Activated CD8-positive, alpha-beta T cell treated with anti-CD3 and anti-CD28 coated beads for 36 hours (primary cell): ENCODE results near the gene SMIM14. TPM values are rescaled to one million over a fixed set of nuclear protein-coding genes. Genes with fewer than 3 reads are reported as not detected.
"Not testable (repeated sequence)": the region's sequence is repeated elsewhere in the genome, so short reads cannot be mapped to it uniquely, and the experiment has no call there.

Source experiments
- ATAC-seq: fragments of 200-7000 bp; cut with Tn5 transposase; one replicate; pipeline ENCODE4 v1.10.0; 2021; ENCODE audit warnings: mild to moderate bottlenecking, moderate library complexity
- CTCF ChIA-PET: fragments of 350-600 bp; sonication (Branson Sonifier 250); formaldehyde crosslinking; loops from one replicate; lab custom pipeline; 2021; ENCODE audit warnings: antibody characterized with exemption; lab: Charles Lee
- POLR2A ChIA-PET: fragments of 350-600 bp; sonication (Branson Sonifier 250); formaldehyde crosslinking; loops from one replicate; lab custom pipeline; 2021; ENCODE audit warnings: antibody characterized with exemption; lab: Charles Lee
- DNase-seq: peaks from one replicate; pipeline ENCODE4 v3.0.0-alpha.2; 2020
- H3K27ac Mint-ChIP-seq: one replicate; pipeline ENCODE4 v1.8.0; 2021; ENCODE audit warnings: mild to moderate bottlenecking, mixed read lengths
- H3K27me3 Mint-ChIP-seq: one replicate; pipeline ENCODE4 v1.8.0; 2021; ENCODE audit warnings: mixed read lengths
- H3K36me3 Mint-ChIP-seq: one replicate; pipeline ENCODE4 v1.8.0; 2021; ENCODE audit warnings: low read depth, mixed read lengths
- H3K4me1 Mint-ChIP-seq: one replicate; pipeline ENCODE4 v1.8.0; 2021; ENCODE audit warnings: low read depth, mixed read lengths
- H3K4me3 Mint-ChIP-seq: one replicate; pipeline ENCODE4 v1.8.0; 2021; ENCODE audit warnings: mild to moderate bottlenecking, moderate library complexity, mixed read lengths
- H3K9me3 Mint-ChIP-seq: one replicate; pipeline ENCODE4 v1.8.0; 2021; ENCODE audit warnings: mixed read lengths
- intact Hi-C: fragments of 100-400 bp; cut with micrococcal nuclease; formaldehyde crosslinking; loops from one replicate; pipeline ENCODE4 v1.10.0; 2022
- total RNA-seq, 2 experiments: library from RNA; stranded (reverse); gene quantifications; one replicate each; pipeline ENCODE4 v1.2.3, GENCODE V29; 2021
- TF ChIP-seq, protein P1 (sequence below): fragments of 200-600 bp; IDR thresholded peaks from one replicate; pipeline ENCODE4 v1.8.0; 2022; ENCODE audit warnings: antibody characterized with exemption, mild to moderate bottlenecking

The SMIM14 gene
- 1 to 10 TPM in 1 of 2 experiments, under 1 TPM in 1; 0.87 to 2.0 TPM for total RNA-seq

DNA sequence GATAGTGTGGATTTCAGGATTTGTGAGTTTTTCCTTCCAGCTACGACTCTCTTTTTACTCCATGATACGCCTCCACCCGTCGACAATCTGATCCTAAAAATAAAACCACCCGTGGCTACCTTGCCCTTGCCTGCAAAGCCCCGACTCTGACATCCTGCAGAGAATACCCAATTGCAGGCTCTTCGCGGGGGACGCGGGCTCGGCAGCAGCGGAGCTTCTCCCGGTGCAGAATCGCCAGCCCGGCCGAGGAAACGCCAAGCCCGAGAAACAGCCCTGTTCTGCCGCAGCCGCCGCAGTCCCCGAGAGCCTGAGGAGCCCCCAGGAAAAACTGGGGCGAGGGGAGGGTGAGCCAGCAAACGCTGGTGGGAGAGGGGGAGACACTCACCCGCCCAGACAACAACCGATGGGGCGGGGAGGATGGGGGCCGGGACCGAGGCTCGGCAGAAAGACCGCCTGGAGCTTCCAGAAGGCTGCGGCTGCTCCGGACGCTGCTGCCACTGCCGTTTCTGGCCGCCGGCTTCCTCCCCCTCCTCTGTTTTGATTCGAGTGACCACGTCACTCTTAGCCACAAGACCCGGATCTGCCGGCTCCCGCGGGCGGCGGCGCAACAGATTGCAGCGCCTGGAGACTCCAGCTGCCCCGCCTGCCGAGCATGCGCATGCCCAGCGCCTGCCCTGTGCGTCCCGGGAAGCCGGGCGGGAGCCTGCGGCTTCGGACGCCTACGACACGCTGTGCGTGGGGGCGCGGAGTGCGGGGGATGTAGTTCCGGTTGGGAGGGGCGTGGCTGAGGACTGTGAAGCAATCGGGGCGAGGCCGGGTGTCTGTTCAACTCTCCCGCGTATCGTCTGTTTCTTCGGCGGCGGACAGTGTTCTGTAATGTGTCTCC lies at the start of gene SMIM14:
TSS of gene SMIM14 (minus strand) at position 512 of the 886 bp plus-strand sequence. CDS start 33,720 bp downstream, outside the sequence.
- ChIA-PET CTCF (interaction anchor here (0.6 to 2.8 kb wide), 7 partner anchors 20 to 340 kb away, joined by 3 to 9 read pairs (median 4); partner anchors contain the start of gene UGDH), POLR2A (interaction anchor here (0.7 to 1.7 kb wide), 11 partner anchors 9 to 285 kb away, joined by 3 to 14 read pairs (median 4); partner anchors contain the start of genes LIAS, RPL9, UBE2K and UGDH)
- no peaks in the 10 kb centered on the region for H3K27me3 Mint-ChIP-seq
- intact Hi-C loops, result loop anchor here (5.0 kb wide), 1 partner anchor 111 kb away; the partner anchor contains the start of gene UGDH
- peak; percentile 88 for DNase-seq
- peak within 1 kb of the TSS; percentile 82 for H3K27ac Mint-ChIP-seq
- TF ChIP-seq, protein P1, sequence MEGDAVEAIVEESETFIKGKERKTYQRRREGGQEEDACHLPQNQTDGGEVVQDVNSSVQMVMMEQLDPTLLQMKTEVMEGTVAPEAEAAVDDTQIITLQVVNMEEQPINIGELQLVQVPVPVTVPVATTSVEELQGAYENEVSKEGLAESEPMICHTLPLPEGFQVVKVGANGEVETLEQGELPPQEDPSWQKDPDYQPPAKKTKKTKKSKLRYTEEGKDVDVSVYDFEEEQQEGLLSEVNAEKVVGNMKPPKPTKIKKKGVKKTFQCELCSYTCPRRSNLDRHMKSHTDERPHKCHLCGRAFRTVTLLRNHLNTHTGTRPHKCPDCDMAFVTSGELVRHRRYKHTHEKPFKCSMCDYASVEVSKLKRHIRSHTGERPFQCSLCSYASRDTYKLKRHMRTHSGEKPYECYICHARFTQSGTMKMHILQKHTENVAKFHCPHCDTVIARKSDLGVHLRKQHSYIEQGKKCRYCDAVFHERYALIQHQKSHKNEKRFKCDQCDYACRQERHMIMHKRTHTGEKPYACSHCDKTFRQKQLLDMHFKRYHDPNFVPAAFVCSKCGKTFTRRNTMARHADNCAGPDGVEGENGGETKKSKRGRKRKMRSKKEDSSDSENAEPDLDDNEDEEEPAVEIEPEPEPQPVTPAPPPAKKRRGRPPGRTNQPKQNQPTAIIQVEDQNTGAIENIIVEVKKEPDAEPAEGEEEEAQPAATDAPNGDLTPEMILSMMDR, result no peak
- peaks cover 32% of the 10 kb centered on the region for H3K4me1 Mint-ChIP-seq
- peak within 1 kb of the TSS; percentile 89 for H3K4me3 Mint-ChIP-seq
- ATAC-seq, result peak; percentile 77
- H3K9me3 Mint-ChIP-seq, result no peaks in the 10 kb centered on the region
- H3K36me3 Mint-ChIP-seq, result no peaks in the 10 kb centered on the region

DNA sequence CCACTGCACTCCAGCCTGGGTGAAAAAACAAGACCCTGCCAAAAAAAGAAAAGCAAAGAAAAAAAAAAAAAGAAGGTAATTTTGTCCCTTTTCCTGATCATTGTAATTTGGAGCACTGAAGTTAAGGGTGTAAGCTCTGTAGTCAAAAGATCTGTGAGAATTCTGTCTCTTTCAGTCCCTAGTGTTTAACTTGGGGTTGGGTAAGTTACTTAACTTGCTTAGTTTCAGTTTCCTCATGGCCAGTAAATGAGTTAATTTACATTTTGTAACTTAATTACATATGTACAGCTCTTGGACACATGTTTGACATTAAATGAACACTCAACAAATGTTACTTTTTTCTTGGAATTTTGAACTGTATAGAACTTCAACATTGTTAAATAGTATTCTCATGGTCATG lies 48.3 kb upstream of the SMIM14 start:
- no peak for ATAC-seq
- TF ChIP-seq, protein P1, result no peak
- Mint-ChIP-seq H3K4me1 (no peaks in the 10 kb centered on the region), H3K27me3 (no peaks in the 10 kb centered on the region), H3K9me3 (no peaks in the 10 kb centered on the region), H3K4me3 (no peak overlapping the region), H3K36me3 (no peaks in the 10 kb centered on the region), H3K27ac (no peak overlapping the region)
- ChIA-PET CTCF (no interaction called here), POLR2A (no interaction called here)
- intact Hi-C loops, result no loop called here
- no peak for DNase-seq

DNA sequence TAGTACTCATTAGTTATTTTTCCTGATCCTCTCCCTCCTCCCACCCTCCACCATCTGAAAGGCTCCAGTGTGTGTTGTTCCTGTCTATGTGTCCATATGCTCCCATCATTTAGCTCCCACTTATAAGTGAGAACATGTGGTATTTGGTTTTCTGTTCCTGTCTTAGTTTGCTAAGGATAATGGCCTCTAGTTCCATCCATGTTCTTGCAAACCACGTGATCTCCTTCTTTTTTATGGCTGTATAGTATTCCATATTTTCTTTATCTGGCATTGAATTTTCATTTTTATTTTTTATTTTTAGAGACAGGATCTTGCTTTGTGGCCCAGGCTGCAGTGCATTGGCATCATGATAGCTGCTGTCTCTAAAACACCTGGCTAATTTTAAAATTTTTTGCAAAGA lies 47.3 kb upstream of the SMIM14 start:
- TF ChIP-seq, protein P1, result no peak
- POLR2A ChIA-PET, result interaction anchor here (0.6 to 0.7 kb wide), 2 partner anchors 117 to 952 kb away, joined by 3 read pairs; no protein-coding TSS in a partner anchor
- no peak overlapping the region for H3K4me3 Mint-ChIP-seq
- no peaks in the 10 kb centered on the region for H3K36me3 Mint-ChIP-seq
- H3K9me3 Mint-ChIP-seq, result no peaks in the 10 kb centered on the region
- no peak overlapping the region for H3K27ac Mint-ChIP-seq
- DNase-seq, result no peak
- no peaks in the 10 kb centered on the region for H3K27me3 Mint-ChIP-seq
- intact Hi-C loops, result no loop called here
- CTCF ChIA-PET, result no interaction called here
- H3K4me1 Mint-ChIP-seq, result no peaks in the 10 kb centered on the region
- ATAC-seq, result no peak

DNA sequence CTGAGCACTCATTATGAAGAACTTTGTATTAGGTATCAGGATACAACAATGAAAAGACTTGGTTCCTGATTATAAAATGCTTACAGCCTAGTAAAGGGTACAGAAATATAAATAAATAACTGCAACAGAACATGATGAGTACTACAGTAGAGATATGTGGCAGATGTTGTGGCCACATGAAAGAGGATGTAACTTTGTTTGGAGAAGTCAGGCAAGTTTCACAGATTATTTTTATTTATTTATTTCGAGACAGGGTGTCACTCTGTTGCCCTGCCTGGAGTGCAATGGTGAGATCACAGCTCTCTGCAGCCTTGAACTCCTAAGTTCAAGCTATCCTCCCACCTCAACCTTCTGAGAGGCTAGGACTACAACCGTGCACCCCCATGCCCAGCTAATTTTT lies 43.5 kb upstream of the SMIM14 start:
- intact Hi-C loops, result no loop called here
- no peak for DNase-seq
- POLR2A ChIA-PET, result no interaction called here
- TF ChIP-seq, protein P1, result no peak
- no peaks in the 10 kb centered on the region for H3K36me3 Mint-ChIP-seq
- CTCF ChIA-PET, result interaction anchor here (1.3 kb wide), 1 partner anchor 213 kb away, joined by 3 read pairs; no protein-coding TSS in a partner anchor
- H3K9me3 Mint-ChIP-seq, result no peaks in the 10 kb centered on the region
- ATAC-seq, result no peak
- H3K4me3 Mint-ChIP-seq, result no peak overlapping the region
- H3K4me1 Mint-ChIP-seq, result no peaks in the 10 kb centered on the region
- no peaks in the 10 kb centered on the region for H3K27me3 Mint-ChIP-seq
- H3K27ac Mint-ChIP-seq, result no peak overlapping the region

DNA sequence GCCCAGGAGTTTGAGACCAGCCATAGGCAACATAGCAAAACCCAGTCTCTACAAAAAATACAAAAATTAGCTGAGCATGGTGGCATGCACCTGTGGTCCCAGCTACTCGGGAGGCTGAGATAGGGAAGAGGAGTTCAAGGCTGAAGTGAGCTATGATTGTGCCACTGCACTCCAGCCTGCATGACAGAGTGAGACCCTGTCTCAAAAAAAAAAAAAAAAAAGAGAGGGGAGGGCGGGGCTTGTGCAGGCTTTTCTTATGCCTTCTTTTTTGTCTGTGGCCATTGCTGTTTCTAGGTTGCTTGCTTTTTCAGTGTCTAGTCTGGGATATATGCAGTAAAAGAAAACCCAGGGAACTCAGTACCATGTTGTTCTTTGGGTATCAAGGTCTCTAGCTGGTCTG lies 42.3 kb upstream of the SMIM14 start:
- POLR2A ChIA-PET, H3K27me3 Mint-ChIP-seq, H3K9me3 Mint-ChIP-seq, H3K36me3 Mint-ChIP-seq, H3K4me3 Mint-ChIP-seq, H3K27ac Mint-ChIP-seq, ATAC-seq, intact Hi-C loops, DNase-seq, H3K4me1 Mint-ChIP-seq: not testable (repeated sequence)
- CTCF ChIA-PET, result interaction anchor here (1.3 kb wide), 1 partner anchor 212 kb away, joined by 3 read pairs; no protein-coding TSS in a partner anchor

DNA sequence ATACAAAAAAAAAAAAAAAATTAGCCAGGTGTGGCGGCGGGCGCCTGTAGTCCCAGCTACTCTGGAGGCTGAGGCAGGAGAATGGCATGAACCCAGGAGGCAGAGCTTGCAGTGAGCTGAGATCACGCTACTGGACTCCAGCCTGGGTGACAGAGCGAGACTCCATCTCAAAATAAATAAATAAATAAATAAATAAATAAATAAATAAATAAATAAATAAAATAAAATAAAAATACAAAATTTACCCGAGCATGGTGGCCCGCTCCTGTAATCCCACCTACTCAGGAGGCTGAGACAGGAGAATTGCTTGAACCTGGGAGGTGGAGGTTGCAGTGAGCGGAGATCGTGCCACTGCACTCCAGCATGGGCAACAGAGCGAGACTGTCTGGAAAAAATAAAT lies 37.0 kb upstream of the SMIM14 start:
- intact Hi-C loops, H3K36me3 Mint-ChIP-seq, H3K27ac Mint-ChIP-seq, CTCF ChIA-PET, H3K4me1 Mint-ChIP-seq, DNase-seq, H3K4me3 Mint-ChIP-seq, H3K9me3 Mint-ChIP-seq, H3K27me3 Mint-ChIP-seq, ATAC-seq: not testable (repeated sequence)
- POLR2A ChIA-PET, result interaction anchor here (0.5 kb wide), 1 partner anchor 354 kb away, joined by 4 read pairs; no protein-coding TSS in a partner anchor

DNA sequence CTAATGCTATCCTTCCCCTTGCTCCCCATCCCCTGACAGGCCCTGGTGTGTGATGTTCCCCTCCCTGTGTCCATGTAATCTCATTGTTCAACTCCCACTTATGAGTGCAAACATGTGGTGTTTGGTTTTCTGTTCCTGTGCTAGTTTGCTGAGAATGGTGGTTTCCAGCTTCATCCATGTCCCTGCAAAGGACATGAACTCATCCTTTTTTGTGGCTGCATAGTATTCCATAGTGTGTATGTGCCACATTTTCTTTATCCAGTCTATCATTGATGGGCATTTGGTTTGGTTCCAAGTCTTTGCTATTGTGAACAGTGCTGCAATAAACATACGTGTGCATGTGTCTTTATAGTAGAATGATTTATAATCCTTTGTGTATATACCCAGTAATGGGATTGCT lies 31.6 kb upstream of the SMIM14 start:
- not testable (repeated sequence) for ATAC-seq

More for the DNA sequence above, 31.6 kb upstream of the SMIM14 start:
- CTCF ChIA-PET, H3K9me3 Mint-ChIP-seq, H3K4me3 Mint-ChIP-seq, H3K27ac Mint-ChIP-seq, intact Hi-C loops, H3K4me1 Mint-ChIP-seq, H3K27me3 Mint-ChIP-seq, DNase-seq, POLR2A ChIA-PET, H3K36me3 Mint-ChIP-seq: not testable (repeated sequence)
